H9 (cell line): ENCODE data around the gene DPCD. TPM values are rescaled to one million over a fixed set of nuclear protein-coding genes. Genes with fewer than 3 reads are reported as not detected.
A peak's percentile ranks its signal among the peaks of the same experiment; 100 is the strongest.

Experiments used
- DNase-seq: peaks from one replicate; pipeline ENCODE4 v3.0.0-alpha.2; 2017
- H2AFZ ChIP-seq: one replicate; pipeline ENCODE4 v1.6.1; 2013; ENCODE audit warnings: mild to moderate bottlenecking, low read length, control low read depth, moderate library complexity
- H2AK5ac ChIP-seq: 2 replicates; pipeline ENCODE4 v1.6.1; 2013; ENCODE audit warnings: low read length, control low read depth, mixed read lengths; ENCODE audit not compliant: insufficient read length
- H2BK120ac ChIP-seq: one replicate; pipeline ENCODE4 v1.6.1; 2013; ENCODE audit warnings: low read depth, mild to moderate bottlenecking, low read length, control low read depth, inconsistent platforms; ENCODE audit not compliant: poor library complexity, severe bottlenecking
- H2BK12ac ChIP-seq: 2 replicates; pipeline ENCODE4 v1.6.1; 2013; ENCODE audit warnings: low read length, control low read depth, mixed read lengths, low read depth; ENCODE audit not compliant: insufficient read length
- H2BK15ac ChIP-seq: 2 replicates; pipeline ENCODE4 v1.6.1; 2013; ENCODE audit warnings: low read depth, low read length, control low read depth
- H2BK20ac ChIP-seq: one replicate; pipeline ENCODE4 v1.6.1; 2013; ENCODE audit warnings: low read depth, mild to moderate bottlenecking, low read length, control low read depth, inconsistent platforms; ENCODE audit not compliant: poor library complexity, severe bottlenecking
- H2BK5ac ChIP-seq: 2 replicates; pipeline ENCODE4 v1.6.1; 2013; ENCODE audit warnings: low read length, control low read depth, mixed read lengths; ENCODE audit not compliant: insufficient read length
- H3K14ac ChIP-seq: 2 replicates; pipeline ENCODE4 v1.6.1; 2013; ENCODE audit warnings: low read length, control low read depth; ENCODE audit not compliant: insufficient read depth
- H3K18ac ChIP-seq: 2 replicates; pipeline ENCODE4 v1.6.1; 2013; ENCODE audit warnings: low read depth, mild to moderate bottlenecking, mixed read lengths, low read length, control low read depth; ENCODE audit not compliant: insufficient read length
- H3K23ac ChIP-seq: 2 replicates; pipeline ENCODE4 v1.6.1; 2013; ENCODE audit warnings: low read length, control low read depth, mixed read lengths, low read depth; ENCODE audit not compliant: insufficient read length
- H3K23me2 ChIP-seq: 2 replicates; pipeline ENCODE4 v1.6.1; 2013; ENCODE audit warnings: low read depth, mild to moderate bottlenecking, mixed read lengths, low read length, control low read depth; ENCODE audit not compliant: insufficient read length, poor library complexity, severe bottlenecking
- H3K27ac ChIP-seq: 2 replicates; pipeline ENCODE4 v1.5.1; 2013; ENCODE audit warnings: low read length, control low read depth, mixed read lengths, low read depth; ENCODE audit not compliant: insufficient read length
- H3K27me3 ChIP-seq: 2 replicates; pipeline ENCODE4 v1.6.1; 2013; ENCODE audit warnings: low read length, control low read depth, inconsistent platforms; ENCODE audit not compliant: insufficient read depth
- H3K4ac ChIP-seq: 2 replicates; pipeline ENCODE4 v1.6.1; 2013; ENCODE audit warnings: low read depth, mild to moderate bottlenecking, control low read depth, inconsistent platforms, low read length, moderate library complexity
- H3K4me1 ChIP-seq: 2 replicates; pipeline ENCODE4 v1.6.1; 2013; ENCODE audit warnings: low read length, control low read depth, inconsistent platforms; ENCODE audit not compliant: insufficient read depth
- H3K4me2 ChIP-seq: 2 replicates; pipeline ENCODE4 v1.6.1; 2013; ENCODE audit warnings: low read length, control low read depth, mixed read lengths; ENCODE audit not compliant: insufficient read length, insufficient read depth
- H3K56ac ChIP-seq: 2 replicates; pipeline ENCODE4 v1.6.1; 2013; ENCODE audit warnings: low read depth, mild to moderate bottlenecking, mixed read lengths, low read length, control low read depth; ENCODE audit not compliant: insufficient read length
- H3K79me1 ChIP-seq: 2 replicates; pipeline ENCODE4 v1.6.1; 2013; ENCODE audit warnings: low read depth, mild to moderate bottlenecking, moderate library complexity, low read length, control low read depth, inconsistent platforms; ENCODE audit not compliant: insufficient read depth, poor library complexity, severe bottlenecking
- H3K79me2 ChIP-seq: 2 replicates; pipeline ENCODE4 v1.6.1; 2013; ENCODE audit warnings: low read length, control low read depth, inconsistent platforms; ENCODE audit not compliant: insufficient read depth
- H3K9ac ChIP-seq: 2 replicates; pipeline ENCODE4 v1.6.1; 2013; ENCODE audit warnings: low read length, control low read depth, mixed read lengths; ENCODE audit not compliant: insufficient read length; ENCODE audit errors: extremely low read depth
- H3K9me3 ChIP-seq: one replicate; pipeline ENCODE4 v1.6.1; 2013; ENCODE audit warnings: low read depth, low read length, inconsistent platforms; ENCODE audit not compliant: control insufficient read depth
- H3T11ph ChIP-seq: one replicate; pipeline ENCODE4 v1.6.1; 2013; ENCODE audit warnings: mild to moderate bottlenecking, low read length, control low read depth, inconsistent platforms
- H4K20me1 ChIP-seq: one replicate; pipeline ENCODE4 v1.6.1; 2013; ENCODE audit not compliant: control insufficient read depth, insufficient read length, insufficient read depth
- H4K5ac ChIP-seq: 2 replicates; pipeline ENCODE4 v1.6.1; 2013; ENCODE audit warnings: low read depth, mild to moderate bottlenecking, mixed read lengths, low read length, control low read depth; ENCODE audit not compliant: insufficient read length
- H4K8ac ChIP-seq: replicated peaks from 2 replicates; pipeline ENCODE4 v1.6.1; 2013; ENCODE audit warnings: low read length, control low read depth, mixed read lengths, low read depth; ENCODE audit not compliant: insufficient read length
- H4K91ac ChIP-seq: 2 replicates; pipeline ENCODE4 v1.6.1; 2013; ENCODE audit warnings: low read depth, mild to moderate bottlenecking, moderate library complexity, mixed read lengths, low read length, control low read depth; ENCODE audit not compliant: insufficient read length
- H3K27ac Mint-ChIP-seq, 3 experiments: 2 replicates in 2 of 3; 3 replicates in 1 of 3; pipeline ENCODE4 v1.8.0; 2020 to 2021; ENCODE audit warnings: mixed read lengths in 3 of 3, mild to moderate bottlenecking in 1 of 3, moderate library complexity in 1 of 3
- H3K27me3 Mint-ChIP-seq: 2 replicates; pipeline ENCODE4 v1.8.0; 2021; ENCODE audit warnings: low read depth, mild to moderate bottlenecking, moderate library complexity, mixed read lengths
- H3K36me3 Mint-ChIP-seq, 3 experiments: 2 replicates in 2 of 3; 3 replicates in 1 of 3; pipeline ENCODE4 v1.8.0; 2020 to 2021; ENCODE audit warnings: low read depth in 3 of 3, mixed read lengths in 3 of 3; ENCODE audit not compliant: insufficient read depth in 1 of 3
- H3K4me1 Mint-ChIP-seq, 2 experiments: 2 replicates each; pipeline ENCODE4 v1.8.0; 2020; ENCODE audit warnings: mixed read lengths in 2 of 2
- H3K4me3 Mint-ChIP-seq, 2 experiments: 2 replicates in 1 of 2; 3 replicates in 1 of 2; pipeline ENCODE4 v1.8.0; 2020 to 2021; ENCODE audit warnings: mild to moderate bottlenecking in 2 of 2, mixed read lengths in 2 of 2, moderate library complexity in 1 of 2
- H3K9me3 Mint-ChIP-seq, 2 experiments: 2 replicates in 1 of 2; 3 replicates in 1 of 2; pipeline ENCODE4 v1.8.0; 2020; ENCODE audit warnings: mild to moderate bottlenecking in 2 of 2, mixed read lengths in 2 of 2, moderate library complexity in 1 of 2
- WGBS: extraction: QIAGEN DNeasy Blood & Tissue Kit; methylation state at CpG from one replicate; pipeline ENCODE4 v1.1.7; 2013; ENCODE audit warnings: missing lambda C conversion rate, low lambda C conversion rate, mixed read lengths; ENCODE audit not compliant: insufficient read length; ENCODE audit errors: extremely low coverage; 5-methylcytosine and 5-hydroxymethylcytosine counted together
- total RNA-seq: library from RNA; stranded (reverse); gene quantifications from 2 replicates; pipeline ENCODE4 v1.2.1, GENCODE V29; 2021
- TF ChIP-seq, protein P1 (sequence below): fragments of 200-600 bp; sonication (generic); conservative IDR thresholded peaks from 3 replicates; pipeline ENCODE4 v1.8.0; 2021; ENCODE audit warnings: antibody characterized with exemption, mild to moderate bottlenecking

DPCD gene
- total RNA-seq, 1 experiment from 2014 or later = 21.8 TPM

DNA sequence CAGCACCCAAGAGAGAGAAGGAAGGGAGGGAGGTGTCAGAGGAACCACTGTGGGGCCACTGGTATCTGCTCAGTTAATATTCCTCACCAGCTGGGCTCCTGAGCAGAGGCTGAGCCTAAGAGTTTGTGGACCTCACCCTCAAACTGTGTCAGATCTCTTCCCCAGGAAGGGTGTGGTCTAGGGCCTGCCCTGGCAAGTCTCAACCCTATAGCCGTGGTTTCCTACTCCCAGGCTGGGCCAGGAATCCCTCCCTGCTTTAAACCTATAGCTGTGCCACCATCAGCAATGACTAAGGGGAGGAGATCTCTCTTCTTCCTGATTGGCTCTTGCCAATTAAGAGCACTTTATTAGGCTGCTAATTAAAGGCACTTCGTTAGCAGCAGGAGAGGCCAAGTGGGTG is 29.9 kb upstream of the DPCD start:
- Histone ChIP-seq H4K8ac (no peak overlapping the region), H3K79me1 (no peaks in the 10 kb centered on the region), H3K14ac (no peak overlapping the region; the same call in 1 of the 2 replicates), H3K27me3 (no peaks in the 10 kb centered on the region), H3K27ac (no peak overlapping the region), H3K23ac (no peak overlapping the region), H3K9ac (no peak overlapping the region), H4K5ac (no peak overlapping the region), H4K91ac (no peak overlapping the region), H4K20me1 (no peaks in the 10 kb centered on the region), H3K79me2 (no peaks in the 10 kb centered on the region), H2BK120ac (no peak overlapping the region), H2BK12ac (no peak overlapping the region), H3K9me3 (no peaks in the 10 kb centered on the region), H2BK5ac (no peak overlapping the region), H3K4me2 (no peak overlapping the region), H2AK5ac (no peak overlapping the region), H3K23me2 (no peaks in the 10 kb centered on the region), H3T11ph (no peak overlapping the region), H2BK20ac (no peak overlapping the region), H2AFZ (no peak overlapping the region), H3K56ac (no peak overlapping the region), H3K4me1 (no peaks in the 10 kb centered on the region), H3K4ac (no peak overlapping the region), H3K18ac (no peak overlapping the region), H2BK15ac (no peak overlapping the region)
- TF ChIP-seq, protein P1, sequence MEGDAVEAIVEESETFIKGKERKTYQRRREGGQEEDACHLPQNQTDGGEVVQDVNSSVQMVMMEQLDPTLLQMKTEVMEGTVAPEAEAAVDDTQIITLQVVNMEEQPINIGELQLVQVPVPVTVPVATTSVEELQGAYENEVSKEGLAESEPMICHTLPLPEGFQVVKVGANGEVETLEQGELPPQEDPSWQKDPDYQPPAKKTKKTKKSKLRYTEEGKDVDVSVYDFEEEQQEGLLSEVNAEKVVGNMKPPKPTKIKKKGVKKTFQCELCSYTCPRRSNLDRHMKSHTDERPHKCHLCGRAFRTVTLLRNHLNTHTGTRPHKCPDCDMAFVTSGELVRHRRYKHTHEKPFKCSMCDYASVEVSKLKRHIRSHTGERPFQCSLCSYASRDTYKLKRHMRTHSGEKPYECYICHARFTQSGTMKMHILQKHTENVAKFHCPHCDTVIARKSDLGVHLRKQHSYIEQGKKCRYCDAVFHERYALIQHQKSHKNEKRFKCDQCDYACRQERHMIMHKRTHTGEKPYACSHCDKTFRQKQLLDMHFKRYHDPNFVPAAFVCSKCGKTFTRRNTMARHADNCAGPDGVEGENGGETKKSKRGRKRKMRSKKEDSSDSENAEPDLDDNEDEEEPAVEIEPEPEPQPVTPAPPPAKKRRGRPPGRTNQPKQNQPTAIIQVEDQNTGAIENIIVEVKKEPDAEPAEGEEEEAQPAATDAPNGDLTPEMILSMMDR = no peak
- no CpG with 5 or more reads among the region's 2 CpGs for WGBS
- peak; percentile 21 for DNase-seq
- peaks cover 8% of the 10 kb centered on the region for H3K27me3 Mint-ChIP-seq
- H3K4me3 Mint-ChIP-seq = no peak overlapping the region
- H3K9me3 Mint-ChIP-seq = no peaks in the 10 kb centered on the region
- no peaks in the 10 kb centered on the region for H3K36me3 Mint-ChIP-seq
- H3K27ac Mint-ChIP-seq = peak overlapping the region in 1 of 3 experiments; percentile 45; a peak in 1 of 7 replicates
- peaks cover 3 to 11% of the 10 kb centered on the region in 2 experiments; a peak in 3 of 4 replicates for H3K4me1 Mint-ChIP-seq
